Activated T-cell treated with anti-CD3 and anti-CD28 coated beads, Interleukin-2, amount 50 U/mL, for 1 hour (primary cell): ENCODE data around the gene PROCA1.

Source experiments
- DNase-seq: peaks from one replicate; pipeline ENCODE4 v3.0.0-alpha.2; 2020

Gene PROCA1

DNA sequence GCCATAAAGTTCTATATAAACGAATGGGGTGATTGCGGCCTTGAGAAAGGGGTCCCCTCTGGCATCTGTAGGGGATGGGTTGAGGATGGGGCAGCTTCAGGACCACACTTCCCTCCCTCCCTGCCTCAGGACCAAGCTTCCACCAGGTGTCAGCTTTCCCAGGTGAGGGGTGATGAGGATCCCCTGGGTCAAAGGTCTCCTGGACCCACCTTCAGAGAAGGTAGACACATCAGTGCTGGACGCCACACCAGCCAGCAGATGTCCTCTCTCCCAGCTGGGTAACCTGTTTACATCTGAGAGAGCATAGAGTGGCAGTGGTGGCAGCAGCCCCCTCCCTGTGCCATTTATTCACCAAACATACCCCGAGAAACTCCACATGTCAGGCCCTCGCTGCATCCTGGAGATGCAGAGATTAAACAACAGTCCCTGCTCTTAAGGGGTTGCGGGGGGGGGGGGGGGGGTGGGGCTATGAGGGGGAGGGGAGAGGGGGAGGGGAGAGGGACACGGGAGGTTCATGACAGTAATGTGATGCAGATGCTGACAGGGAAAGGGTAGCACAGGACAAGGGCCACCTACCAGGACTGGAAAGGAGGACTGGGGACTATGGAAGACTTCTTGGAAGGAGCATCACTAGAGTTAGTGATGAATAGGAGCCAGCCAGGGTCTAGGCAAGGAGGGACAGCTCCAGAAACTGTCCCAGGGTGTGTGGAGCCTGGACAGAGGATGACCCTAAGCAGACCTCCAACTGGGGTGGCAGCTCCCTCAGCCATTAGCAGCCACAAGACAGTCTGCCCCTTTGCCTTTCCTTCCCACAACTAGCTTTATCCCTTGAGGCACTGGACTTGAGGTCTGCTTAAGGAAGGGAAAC lies 5.0 kb downstream of the PROCA1 start:
- DNase-seq: no peak

DNA sequence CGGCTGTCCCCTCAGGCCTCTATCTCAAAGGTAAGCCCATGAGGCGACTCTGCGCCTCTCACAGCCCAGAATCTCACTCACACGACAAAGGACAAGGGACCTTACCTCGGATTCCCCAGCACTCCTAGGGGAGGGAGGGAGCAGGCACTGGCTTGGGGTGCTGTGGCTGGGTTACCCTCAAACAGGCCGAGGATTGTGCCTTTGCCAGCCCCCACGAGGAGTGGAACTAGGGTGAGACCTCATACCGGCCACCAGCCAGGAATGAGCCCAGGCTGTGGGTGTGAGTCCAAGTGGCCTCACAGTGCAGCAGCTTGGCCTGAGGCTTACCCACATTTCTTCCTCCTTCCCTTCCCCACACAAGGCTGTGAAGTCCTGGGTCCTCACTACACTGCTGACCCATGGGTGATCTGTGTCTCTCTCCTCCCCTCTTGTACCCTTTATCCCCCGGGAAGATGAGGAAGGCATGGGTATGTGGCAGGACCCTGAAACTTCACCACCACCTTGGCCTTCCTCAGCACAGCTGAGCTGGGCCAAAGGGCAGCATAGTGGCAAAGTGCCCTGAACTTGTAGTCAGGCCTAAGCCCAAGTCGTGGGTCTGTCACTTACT lies 5.9 kb downstream of the PROCA1 start:
- DNase-seq: no peak

DNA sequence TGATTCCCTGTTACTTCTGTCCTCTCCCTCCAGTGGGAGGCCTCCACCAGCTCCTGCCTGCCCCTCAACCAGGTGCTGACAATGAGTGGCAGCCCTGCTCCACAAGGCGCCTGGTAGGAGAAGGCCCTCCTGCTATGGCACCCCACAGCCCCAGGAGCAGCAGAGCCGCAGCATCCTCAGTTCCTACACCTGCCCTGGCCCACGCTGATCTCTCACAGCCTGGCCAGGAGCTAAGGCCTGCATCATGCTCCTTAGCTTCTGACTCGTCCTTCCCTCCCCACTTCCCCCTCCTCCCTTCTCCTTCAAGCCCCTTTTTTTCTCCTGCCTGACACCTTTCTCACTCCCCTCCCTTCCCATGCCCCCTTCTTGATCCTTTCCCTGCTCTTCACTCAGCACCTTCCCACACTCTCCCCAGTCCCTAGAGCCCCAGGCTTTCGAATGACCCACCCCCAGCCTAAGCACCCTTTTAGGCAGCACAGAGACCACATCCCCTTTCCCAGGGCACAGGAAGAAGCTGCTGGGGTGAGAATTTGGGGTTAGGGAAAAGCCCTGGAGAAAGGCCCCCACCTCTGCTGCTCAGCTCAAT lies 6.5 kb downstream of the PROCA1 start:
- no peak for DNase-seq

DNA sequence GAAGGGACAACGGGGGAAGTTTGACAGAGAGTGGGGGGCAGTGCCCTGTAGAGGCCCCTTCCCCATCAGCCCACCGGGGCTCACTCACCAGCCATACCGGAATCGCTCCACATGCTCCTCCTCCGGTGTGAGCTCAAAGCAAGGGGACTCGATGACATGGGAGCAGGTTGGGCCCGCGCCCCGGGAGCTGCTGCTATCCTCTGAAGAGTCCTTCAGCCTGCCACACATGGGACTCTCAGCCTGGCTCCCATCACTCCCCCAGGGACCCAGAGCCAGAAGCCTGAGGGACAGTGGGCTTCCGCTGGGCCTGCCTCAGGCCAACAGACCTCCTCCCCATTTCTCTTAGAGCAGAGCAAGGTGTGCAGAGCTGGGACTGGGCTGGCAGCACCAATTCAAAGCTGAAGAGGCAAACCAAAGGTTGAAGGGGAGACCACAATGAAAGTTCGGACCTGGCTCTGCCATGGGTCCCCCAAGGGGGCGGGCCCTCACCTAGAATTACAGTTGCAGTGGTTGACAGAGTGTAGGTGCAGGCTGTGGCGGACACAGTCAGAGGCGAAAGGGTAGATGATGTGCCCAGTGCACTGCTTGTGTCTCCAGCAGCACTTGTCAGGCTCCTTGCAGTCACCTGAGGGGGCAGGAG lies 7.3 kb downstream of the PROCA1 start:
- DNase-seq: no peak

DNA sequence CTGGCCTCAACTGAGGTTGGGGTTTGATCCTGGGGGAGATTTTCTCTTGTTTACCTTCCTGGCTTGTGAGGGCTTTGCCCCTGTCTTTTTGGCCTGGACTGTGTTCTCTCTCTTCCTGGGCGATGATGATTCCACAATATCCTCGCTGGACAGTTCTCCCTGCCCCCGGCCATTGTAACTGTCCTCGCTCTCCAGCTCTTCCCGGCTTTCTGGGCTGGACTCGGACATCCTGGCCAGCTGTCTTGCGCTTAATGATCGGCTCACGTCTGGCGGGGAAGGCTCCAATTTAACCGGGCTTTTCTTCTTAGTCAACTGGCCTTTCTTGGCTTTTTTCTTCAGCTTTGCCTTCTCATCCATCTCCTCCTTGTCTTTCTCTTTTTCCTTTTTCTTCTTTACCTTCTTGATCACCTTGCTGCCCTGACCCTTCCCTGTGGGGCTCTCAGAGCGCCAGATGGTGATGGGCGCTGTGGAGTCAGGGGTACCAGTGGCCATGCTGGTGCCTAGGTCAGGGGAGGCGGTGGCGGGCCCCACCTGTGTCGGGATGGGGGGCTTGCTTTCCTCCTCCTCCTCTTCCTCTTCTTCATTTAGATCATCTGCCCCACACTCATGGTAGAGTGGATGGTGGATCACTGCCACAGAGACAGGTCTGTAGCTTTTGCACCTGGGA lies 8.0 kb downstream of the PROCA1 start:
- no peak for DNase-seq

DNA sequence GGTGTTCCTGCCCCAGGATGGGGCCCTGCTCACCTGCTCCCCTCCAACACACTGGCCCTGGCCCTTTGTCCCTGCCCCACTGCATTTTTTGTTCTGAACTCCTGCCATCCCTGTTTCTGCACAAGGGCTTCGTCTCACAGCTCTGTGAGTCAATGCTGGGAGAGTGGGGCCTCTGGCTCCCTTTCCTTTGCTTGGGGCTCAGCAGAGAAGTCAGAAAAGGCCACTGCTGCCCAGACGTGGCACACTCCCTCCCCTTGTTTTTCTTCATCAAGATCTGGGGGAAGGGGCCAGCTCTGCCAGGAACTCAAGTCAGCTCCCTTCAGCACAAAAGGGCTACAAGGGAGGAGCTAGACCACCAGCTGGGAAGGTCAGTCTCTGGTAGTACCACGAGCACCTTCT lies 8.9 kb downstream of the PROCA1 start:
- no peak for DNase-seq

DNA sequence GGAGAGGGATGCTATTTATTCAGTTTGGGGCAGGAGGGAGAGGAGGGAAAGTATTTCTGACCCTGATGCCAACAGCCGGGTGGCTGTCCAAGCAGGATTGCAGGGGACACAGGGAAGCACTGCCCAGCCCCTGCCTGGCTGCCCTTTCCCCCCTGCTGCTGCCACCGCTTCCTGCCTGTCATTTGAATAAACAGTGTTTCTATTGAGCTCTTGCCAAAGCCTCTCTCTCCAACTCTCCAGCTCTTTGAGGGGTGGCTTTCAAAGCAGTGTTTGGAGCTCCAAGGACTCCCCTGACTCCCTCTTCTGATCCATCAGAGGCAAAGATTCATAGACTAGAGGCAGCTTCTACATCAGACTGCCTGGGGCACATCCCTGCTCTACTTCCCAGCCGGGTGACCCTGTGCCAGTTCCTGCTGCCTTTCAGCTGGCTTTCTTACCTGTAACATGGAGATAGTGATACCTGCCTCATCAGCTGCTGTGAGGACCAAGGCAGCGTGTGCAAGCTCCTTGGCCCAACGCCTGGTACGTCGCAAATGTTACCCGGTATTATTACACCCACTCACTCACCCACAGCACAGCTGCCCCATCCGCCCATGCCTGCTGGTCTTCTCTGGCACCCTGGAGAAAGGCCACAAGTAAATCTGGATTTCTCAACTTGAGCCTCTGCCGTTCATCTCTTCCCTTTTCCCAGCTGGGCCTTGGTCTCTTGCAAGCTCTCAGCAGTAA lies 9.5 kb downstream of the PROCA1 start:
- no peak for DNase-seq

DNA sequence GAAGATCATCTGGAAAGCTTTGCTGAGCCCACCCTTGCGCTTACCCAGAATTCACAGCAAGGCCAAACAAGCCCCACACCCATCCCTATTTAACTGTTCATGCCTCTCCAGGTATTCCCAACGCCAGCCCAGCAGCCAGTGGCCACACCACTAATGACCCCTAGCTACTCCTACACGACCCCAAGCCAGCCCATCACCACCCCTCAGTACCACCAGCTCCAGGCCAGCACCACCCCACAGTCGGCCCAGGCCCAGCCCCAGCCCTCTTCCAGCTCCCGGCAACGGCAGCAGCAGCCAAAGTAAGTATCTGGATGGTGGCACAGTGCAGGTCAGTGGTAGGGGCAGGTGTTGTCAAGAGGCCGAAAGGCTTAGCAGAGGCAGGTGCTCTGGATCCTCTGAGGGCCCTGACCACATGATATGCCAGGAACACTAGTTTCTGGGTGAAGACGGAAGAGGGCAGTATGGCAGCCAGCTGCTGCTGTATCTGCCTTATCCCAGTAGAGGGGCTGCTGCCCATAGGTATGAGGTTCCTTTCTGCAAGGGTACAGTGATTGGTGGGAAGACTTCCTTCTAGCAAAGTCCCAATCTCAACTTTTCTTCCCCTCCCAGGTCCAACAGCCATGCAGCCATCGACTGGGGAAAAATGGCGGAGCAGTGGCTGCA lies 10.7 kb downstream of the PROCA1 start:
- DNase-seq: no peak

DNA sequence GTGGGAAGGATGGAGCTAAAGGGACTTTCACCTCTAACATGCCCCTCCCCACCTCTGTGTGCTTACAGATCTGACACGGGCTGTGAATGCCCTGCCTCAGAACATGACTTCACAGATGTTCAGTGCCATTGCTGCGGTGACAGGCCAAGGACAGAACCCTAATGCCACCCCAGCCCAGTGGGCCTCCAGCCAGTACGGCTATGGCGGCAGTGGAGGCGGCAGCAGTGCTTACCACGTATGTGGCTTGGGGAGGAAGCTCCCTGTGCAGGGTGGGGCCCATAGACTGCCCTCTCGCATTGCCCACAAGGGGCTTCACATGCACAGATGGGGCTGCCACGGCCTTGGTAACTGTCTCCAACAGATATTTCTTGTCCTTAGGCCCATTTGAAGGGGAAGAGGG lies 11.4 kb downstream of the PROCA1 start:
- DNase-seq: no peak

DNA sequence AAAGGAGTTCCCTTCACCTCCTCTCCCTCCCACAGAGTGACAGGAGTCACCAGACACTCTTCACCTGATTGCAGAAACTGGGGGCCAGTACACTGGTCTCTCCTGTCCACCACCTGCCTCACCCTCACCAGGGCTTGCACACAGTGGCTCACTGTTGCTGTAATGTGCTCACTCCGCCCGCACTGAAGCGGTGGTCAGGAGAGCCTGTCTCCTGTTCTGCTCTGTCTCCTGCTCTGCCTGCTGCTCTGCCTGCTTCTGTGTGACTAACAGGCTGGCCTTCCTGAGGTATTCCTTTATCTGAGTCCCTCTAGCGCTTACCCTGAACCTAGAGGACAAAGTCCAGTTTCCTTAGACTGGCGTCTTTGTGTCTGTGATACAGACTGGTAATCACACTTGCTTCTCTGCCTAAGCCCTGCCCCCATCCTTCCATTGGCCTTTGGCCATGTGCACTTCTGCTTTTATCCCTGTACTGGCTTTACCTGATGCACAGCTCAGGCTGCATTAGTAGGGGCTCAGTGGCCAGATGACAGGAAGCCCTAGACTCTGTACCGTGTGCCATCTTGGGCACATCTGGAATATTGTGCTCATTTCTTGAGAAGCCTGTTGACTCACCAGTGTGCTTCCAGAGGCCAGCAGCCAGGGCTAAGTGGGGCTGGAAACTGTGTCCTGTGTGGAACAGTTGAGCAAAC lies 13.3 kb downstream of the PROCA1 start:
- no peak for DNase-seq

DNA sequence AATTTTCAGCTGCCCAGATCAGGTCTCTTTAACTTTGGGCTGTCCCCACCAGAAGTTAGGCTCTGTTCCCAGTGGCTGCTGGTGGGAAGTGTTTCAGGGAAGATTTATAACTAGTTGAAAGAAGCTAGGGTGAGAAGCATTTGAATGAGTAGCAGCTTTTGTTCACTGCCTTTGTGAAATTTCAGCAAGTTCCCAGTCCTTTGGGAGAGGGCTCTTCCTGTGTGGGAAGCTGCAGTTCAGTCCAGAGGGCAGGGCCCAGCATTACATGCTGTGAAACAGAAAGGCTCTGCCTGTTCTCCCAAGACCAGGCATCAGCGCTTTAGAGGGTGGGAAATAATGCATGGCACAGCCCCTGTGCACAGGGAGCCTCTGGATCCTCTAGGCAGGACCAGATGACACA lies 17.8 kb downstream of the PROCA1 start:
- DNase-seq: no peak

DNA sequence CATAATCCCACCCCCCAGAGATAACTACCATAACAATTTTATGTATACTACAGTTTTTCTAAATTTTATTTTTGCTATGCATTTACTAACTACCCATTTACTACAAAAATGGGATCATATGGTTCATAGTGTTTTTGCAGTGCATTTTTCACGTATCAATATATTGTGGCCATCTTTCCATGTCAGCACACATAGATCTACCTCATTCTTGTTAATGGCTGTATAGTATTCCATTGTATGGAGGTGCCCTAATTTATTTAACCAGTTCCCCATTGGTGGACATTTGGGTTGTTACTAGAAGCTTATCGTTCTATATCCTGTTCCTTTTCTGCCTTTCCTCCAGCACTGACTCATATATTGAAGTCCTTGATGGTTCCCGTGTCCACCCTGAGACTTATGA lies 22.7 kb downstream of the PROCA1 start:
- DNase-seq: no peak

DNA sequence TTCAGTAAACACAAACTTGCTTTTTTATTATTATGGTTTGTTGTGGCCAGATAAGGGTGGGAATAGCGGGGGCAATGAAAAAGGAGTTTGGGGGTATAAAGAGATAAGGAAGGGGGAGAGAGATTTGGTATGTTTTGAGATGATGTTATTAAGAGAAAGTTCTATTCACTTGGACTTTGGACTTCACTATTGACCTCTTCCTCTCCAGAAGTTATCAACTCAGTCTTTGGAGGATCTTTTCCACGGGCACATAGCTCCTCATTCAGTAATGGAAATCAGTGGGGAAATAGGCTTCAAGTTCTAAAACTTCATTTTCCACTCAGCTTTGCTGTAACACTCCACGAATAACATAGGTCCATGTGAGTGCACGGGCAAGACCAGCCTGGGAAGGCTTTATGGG lies 23.2 kb downstream of the PROCA1 start:
- no peak for DNase-seq

DNA sequence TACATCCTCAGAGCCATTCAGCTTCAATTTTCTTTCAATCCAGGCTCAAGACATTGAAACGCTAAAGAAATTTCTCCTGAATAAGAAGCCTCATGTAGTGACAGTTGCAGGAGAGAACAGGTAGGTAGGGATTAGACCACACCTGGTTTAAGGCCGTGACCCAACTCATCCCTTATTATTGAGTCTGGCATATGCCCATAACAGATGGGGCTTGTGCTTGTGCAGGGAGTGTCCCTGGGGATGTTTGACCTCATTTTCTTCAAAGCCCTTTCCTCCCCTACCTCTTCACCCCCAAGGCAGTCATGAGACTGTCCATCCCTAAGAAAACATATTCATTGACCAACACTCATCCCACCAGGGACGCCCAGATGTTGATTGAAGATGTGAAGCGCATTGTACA lies 25.4 kb downstream of the PROCA1 start:
- DNase-seq: no peak

DNA sequence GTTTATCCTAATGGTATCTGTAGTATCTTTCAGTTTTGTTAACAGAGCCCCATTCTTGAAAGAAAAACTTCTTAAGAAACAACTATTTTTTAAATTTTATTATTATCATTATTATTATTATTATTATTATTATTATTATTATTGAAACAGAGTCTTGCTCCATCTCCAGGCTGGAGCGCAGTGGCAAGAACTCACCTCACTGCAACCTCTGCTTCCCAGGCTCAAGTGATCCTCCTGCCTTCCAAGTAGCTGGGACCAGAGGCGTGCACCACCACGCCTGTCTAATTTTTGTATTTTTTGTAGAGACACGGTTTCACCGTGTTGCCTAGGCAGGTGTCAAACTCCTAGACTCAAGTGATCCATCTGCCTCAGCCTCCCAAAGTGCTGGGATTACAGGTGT lies 26.3 kb downstream of the PROCA1 start:
- peak; percentile 13 for DNase-seq

DNA sequence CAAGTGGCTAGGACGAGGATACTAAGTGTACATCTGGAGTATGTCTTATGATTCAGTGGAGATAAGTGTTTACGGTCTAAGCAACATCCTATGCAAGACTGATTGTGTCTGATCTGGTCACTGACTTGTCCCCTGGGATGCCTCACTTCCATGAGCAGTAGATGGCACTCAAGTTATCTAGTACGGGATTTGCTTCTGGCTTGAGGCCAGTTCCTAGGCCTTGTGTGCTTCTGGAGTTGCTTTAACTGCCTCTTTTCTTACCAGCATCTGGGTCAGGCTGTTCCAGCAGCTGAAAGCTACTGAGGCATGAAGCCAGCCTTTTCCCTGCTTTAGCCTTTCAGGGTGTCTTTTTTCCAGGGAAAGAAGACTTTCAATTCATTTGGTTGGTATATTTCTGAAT lies 26.7 kb downstream of the PROCA1 start:
- DNase-seq: no peak

DNA sequence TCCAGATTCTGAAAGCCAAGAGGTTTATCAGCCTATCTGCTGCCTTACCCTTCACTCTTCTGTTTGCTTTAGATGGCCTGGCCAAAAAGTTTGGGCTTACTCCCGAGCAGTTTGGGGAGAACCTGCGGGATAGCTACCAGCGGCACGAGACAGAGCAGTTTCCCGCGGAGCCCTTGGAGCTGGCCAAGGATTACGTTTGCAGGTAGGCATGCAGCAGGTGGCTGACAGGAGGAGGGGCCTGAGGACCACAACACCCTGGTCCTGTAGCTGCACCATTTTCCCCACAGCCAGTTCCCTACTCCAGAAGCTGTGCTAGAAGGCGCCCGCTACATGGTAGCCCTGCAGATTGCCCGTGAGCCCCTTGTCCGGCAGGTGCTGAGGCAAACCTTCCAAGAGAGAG lies 29.0 kb downstream of the PROCA1 start:
- peak; percentile 12 for DNase-seq

DNA sequence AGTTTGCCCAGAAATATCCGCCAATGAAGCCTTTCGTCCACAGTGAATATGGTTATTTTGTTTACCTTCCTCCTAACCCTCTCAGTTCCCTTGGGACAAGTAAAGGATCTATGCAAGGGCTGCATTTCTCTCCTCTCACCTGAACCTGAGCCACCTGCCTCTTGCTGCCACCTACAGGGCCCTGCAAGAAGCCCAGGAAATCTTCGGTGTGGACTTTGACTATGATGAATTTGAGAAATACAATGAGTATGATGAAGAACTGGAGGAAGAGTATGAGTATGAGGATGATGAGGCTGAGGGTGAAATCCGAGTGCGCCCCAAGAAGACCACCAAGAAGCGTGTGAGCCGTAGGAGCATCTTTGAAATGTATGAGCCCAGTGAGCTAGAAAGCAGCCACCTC lies 35.7 kb downstream of the PROCA1 start:
- peak; percentile 16 for DNase-seq

DNA sequence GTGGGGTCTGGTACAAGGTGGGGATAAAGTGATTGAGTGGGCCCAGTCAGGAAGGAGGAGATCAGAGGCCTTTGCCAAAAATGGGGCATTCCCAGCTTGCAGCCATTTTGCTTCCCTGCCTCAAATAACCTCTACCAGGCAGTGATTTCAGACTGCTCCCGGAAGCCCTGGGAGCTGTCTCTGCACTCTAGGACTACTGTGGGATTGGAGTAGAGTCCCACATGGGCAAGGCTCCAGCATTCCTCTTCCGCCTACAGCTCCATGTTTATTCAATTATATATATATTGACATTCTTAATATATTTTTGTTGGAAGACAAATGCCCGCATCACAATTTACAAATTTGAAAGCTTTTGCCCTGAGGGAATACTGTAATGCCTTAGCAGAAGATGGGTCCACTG lies 36.2 kb downstream of the PROCA1 start:
- DNase-seq: peak; percentile 12

DNA sequence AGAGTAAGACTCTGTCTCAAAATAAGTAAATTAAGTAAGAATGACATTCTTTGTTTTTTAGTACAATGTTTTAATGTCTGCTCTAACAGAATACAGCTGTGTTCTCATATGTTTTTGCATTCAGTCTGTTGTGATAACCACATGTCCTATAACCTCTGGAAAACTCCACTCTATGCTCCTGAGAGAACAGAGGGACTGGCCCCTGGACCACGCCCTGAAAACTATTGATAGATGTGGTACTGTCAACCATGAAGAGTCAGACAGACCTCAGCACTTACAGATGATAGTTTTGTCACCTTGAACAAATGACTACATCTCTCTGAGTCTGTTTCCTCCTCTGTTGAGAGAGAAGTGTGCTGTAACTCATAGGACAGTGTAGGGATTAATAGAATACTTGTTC lies 41.8 kb downstream of the PROCA1 start:
- DNase-seq: no peak

DNA sequence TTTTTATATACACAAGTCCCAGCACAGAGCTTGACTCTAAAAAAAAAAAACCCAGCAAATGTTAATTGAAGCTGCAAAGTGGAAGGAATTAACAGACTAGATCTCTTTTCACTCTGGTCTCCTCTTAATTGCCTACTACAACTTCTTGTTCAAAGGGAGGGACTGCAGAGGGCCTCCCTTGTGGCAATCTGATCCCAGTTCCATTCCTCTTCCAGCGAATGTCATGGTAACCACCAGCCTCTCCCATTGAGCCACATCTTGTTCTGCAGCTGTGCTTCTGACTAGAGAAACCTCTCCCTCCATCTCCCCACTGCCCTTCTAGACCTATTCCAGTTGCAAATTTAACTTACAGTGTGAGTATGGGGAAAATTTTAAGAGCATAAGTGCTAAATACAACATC lies 43.8 kb downstream of the PROCA1 start:
- no peak for DNase-seq
